Loucy (cell line): ENCODE measurements around the gene TSGA10.

ENCODE experiments used
- H2AFZ ChIP-seq: fragments of 200-600 bp; sonication (generic); 2 replicates; pipeline ENCODE4 v1.6.0; 2016; ENCODE audit warnings: antibody characterized with exemption, mild to moderate bottlenecking, low read length, moderate library complexity
- H3F3A ChIP-seq: fragments of 200-600 bp; 2 replicates; pipeline ENCODE4 v1.6.0; 2016; ENCODE audit warnings: antibody characterized with exemption, low read depth, mild to moderate bottlenecking
- H3K27me3 ChIP-seq: fragments of 200-600 bp; sonication (generic); 2 replicates; pipeline ENCODE4 v1.6.1; 2014; ENCODE audit warnings: low read length, mild to moderate bottlenecking; ENCODE audit not compliant: insufficient read depth, poor library complexity, severe bottlenecking
- H3K36me3 ChIP-seq: fragments of 200-600 bp; sonication (generic); 2 replicates; pipeline ENCODE4 v1.6.1; 2016; ENCODE audit warnings: low read length; ENCODE audit not compliant: insufficient read depth
- H3K4me1 ChIP-seq: fragments of 200-600 bp; sonication (generic); 2 replicates; pipeline ENCODE4 v1.5.1; 2014; ENCODE audit warnings: low read length, mild to moderate bottlenecking; ENCODE audit not compliant: insufficient read depth, poor library complexity, severe bottlenecking
- H3K4me2 ChIP-seq: fragments of 200-600 bp; sonication (generic); 2 replicates; pipeline ENCODE4 v1.6.0; 2014; ENCODE audit warnings: antibody characterized with exemption, low read length, low read depth, mild to moderate bottlenecking; ENCODE audit not compliant: poor library complexity, severe bottlenecking
- H3K4me3 ChIP-seq: fragments of 200-600 bp; sonication (generic); 2 replicates; pipeline ENCODE4 v1.5.1; 2014; ENCODE audit warnings: low read length, mild to moderate bottlenecking, mixed read lengths; ENCODE audit not compliant: poor library complexity, severe bottlenecking
- H3K79me2 ChIP-seq: fragments of 200-600 bp; sonication (generic); 2 replicates; pipeline ENCODE4 v1.6.1; 2014; ENCODE audit warnings: low read length; ENCODE audit not compliant: insufficient read depth
- H3K9ac ChIP-seq: fragments of 200-600 bp; sonication (generic); 2 replicates; pipeline ENCODE4 v1.6.0; 2014; ENCODE audit warnings: mild to moderate bottlenecking, low read depth, low read length, moderate library complexity; ENCODE audit not compliant: poor library complexity, severe bottlenecking
- H3K9me2 ChIP-seq: fragments of 200-600 bp; sonication (generic); replicated peaks from 2 replicates; pipeline ENCODE4 v1.6.1; 2016; ENCODE audit warnings: low read depth, low read length, mixed read lengths
- H3K9me3 ChIP-seq: fragments of 200-600 bp; sonication (generic); 2 replicates; pipeline ENCODE4 v1.6.1; 2014; ENCODE audit warnings: mild to moderate bottlenecking, antibody characterized with exemption, low read length, low read depth; ENCODE audit not compliant: insufficient read depth
- H4K20me1 ChIP-seq: fragments of 200-600 bp; sonication (generic); 2 replicates; pipeline ENCODE4 v1.6.0; 2014; ENCODE audit warnings: antibody characterized with exemption, low read length, mild to moderate bottlenecking; ENCODE audit not compliant: insufficient read depth, poor library complexity, severe bottlenecking
- EZH2phosphoT487 ChIP-seq: fragments of 200-600 bp; IDR thresholded peaks from 2 replicates; pipeline ENCODE4 v1.6.1; 2018; ENCODE audit warnings: antibody characterized with exemption, mild to moderate bottlenecking, moderate library complexity, borderline replicate concordance
- TF ChIP-seq, protein P1 (sequence below): fragments of 200-600 bp; sonication (generic); conservative IDR thresholded peaks from 2 replicates; pipeline ENCODE4 v1.5.1; 2014; ENCODE audit warnings: mild to moderate bottlenecking, antibody characterized with exemption, low read length

TSGA10 gene

DNA sequence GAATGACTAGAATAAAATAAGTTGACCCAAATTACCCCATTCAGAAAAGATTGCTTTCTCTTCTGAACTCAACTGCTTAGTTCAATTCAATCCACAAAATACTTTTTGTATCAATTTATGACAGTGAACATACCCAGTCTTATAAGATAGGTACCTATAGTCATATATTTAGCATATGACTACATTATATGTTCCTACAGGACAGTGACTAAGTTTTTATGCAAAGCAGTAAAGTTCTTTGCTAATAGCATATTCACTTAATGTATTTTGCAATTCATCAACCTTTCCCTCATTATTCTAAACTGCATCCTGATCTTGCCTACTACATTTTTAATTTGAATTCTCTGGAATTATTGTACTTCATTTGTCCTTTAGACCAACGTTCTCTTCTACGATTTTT is 43.5 kb downstream of the TSGA10 start:
- Histone ChIP-seq H3F3A (no peaks in the 10 kb centered on the region), H3K9me2 (no peaks in the 10 kb centered on the region), H4K20me1 (no peaks in the 10 kb centered on the region), H3K36me3 (no peaks in the 10 kb centered on the region), H3K79me2 (no peaks in the 10 kb centered on the region), H3K4me3 (no peak overlapping the region), H3K4me2 (no peak overlapping the region), H3K9me3 (no peaks in the 10 kb centered on the region), H3K9ac (no peak overlapping the region), H3K4me1 (peaks cover 5% of the 10 kb centered on the region), H2AFZ (no peak overlapping the region), H3K27me3 (no peaks in the 10 kb centered on the region)
- no peak for TF ChIP-seq EZH2phosphoT487
- TF ChIP-seq, protein P1, sequence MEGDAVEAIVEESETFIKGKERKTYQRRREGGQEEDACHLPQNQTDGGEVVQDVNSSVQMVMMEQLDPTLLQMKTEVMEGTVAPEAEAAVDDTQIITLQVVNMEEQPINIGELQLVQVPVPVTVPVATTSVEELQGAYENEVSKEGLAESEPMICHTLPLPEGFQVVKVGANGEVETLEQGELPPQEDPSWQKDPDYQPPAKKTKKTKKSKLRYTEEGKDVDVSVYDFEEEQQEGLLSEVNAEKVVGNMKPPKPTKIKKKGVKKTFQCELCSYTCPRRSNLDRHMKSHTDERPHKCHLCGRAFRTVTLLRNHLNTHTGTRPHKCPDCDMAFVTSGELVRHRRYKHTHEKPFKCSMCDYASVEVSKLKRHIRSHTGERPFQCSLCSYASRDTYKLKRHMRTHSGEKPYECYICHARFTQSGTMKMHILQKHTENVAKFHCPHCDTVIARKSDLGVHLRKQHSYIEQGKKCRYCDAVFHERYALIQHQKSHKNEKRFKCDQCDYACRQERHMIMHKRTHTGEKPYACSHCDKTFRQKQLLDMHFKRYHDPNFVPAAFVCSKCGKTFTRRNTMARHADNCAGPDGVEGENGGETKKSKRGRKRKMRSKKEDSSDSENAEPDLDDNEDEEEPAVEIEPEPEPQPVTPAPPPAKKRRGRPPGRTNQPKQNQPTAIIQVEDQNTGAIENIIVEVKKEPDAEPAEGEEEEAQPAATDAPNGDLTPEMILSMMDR = no peak

DNA sequence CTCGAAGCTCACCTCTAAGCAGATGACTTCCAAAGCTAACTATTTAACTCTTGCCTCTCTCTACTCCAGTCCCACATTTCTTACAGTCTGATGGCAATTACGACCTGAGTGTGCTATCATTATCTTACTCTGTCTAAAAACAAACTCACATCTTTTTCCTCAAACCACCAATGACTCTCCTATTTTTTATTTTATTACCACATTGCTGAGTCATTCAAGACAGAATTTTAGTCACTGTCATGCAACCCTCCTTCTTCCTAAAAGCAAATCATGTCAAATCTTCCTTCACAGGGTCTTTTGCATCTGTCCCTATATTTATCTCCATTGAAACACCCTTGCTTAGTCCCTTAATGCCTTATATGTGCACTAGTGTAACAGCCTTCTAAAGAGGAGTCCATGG is 47.8 kb downstream of the TSGA10 start:
- H3K79me2 ChIP-seq = no peaks in the 10 kb centered on the region
- no peaks in the 10 kb centered on the region for H4K20me1 ChIP-seq
- H3K4me2 ChIP-seq = no peak overlapping the region
- no peak overlapping the region for H2AFZ ChIP-seq
- no peak overlapping the region for H3K4me3 ChIP-seq
- H3K9me3 ChIP-seq = no peaks in the 10 kb centered on the region
- peaks cover 5% of the 10 kb centered on the region for H3K4me1 ChIP-seq
- H3K27me3 ChIP-seq = no peaks in the 10 kb centered on the region
- TF ChIP-seq, protein P1 = no peak
- no peak for TF ChIP-seq EZH2phosphoT487
- no peaks in the 10 kb centered on the region for H3F3A ChIP-seq
- no peaks in the 10 kb centered on the region for H3K9me2 ChIP-seq
- H3K36me3 ChIP-seq = no peaks in the 10 kb centered on the region
- no peak overlapping the region for H3K9ac ChIP-seq

DNA sequence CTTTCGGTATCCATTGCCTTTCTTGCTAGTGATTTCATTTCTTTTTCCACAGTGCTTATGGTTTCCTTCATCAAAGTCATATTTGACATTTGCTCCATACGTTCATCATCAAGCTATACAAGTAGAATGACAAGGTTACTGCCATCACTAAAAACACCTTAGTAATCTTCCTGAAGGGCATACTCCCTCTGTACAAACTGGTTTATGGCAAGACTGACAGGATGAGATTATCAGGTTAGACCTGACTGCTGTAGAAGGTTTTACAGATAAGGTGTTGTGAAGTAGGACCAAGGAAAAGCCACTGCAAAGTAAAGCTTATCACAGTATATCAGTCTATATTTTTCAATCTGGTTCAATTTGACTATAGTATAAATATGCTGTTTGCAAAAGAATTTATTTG is 50.7 kb downstream of the TSGA10 start:
- H3K36me3 ChIP-seq = no peaks in the 10 kb centered on the region
- H3K27me3 ChIP-seq = no peaks in the 10 kb centered on the region
- no peak overlapping the region for H3K4me2 ChIP-seq
- H3K9me2 ChIP-seq = no peaks in the 10 kb centered on the region
- no peaks in the 10 kb centered on the region for H3F3A ChIP-seq
- H3K9ac ChIP-seq = no peak overlapping the region
- H3K4me3 ChIP-seq = no peak overlapping the region
- TF ChIP-seq, protein P1 = no peak
- TF ChIP-seq EZH2phosphoT487 = no peak
- no peaks in the 10 kb centered on the region for H4K20me1 ChIP-seq
- H3K9me3 ChIP-seq = no peaks in the 10 kb centered on the region
- peaks cover 5% of the 10 kb centered on the region for H3K4me1 ChIP-seq
- no peak overlapping the region for H2AFZ ChIP-seq
- no peaks in the 10 kb centered on the region for H3K79me2 ChIP-seq
